ENCODE results near the gene KRTDAP.

Gene KRTDAP

GRCh38 chr19:35490364-35490763, at the start of gene KRTDAP:
KRTDAP (minus strand) TSS chr19:35490464; CDS start chr19:35490442, 22 bp downstream.
- H3K9ac ChIP-seq (ENCODE audit: low read length), result no peak within 1 kb of the TSS
- H3K36me3 ChIP-seq (ENCODE audit: control insufficient read depth, insufficient read depth, low read length, severe bottlenecking), result no peaks in the 10 kb centered on the region
- no peaks in the 10 kb centered on the region for H3K9me3 ChIP-seq (ENCODE audit: control insufficient read depth, low read length)
- H3K4me1 ChIP-seq (ENCODE audit: control insufficient read depth, insufficient read depth, low read length), result peaks cover 5% of the 10 kb centered on the region
- no peak for DNase-seq (ENCODE audit: low read depth)
- H3K4me3 ChIP-seq (ENCODE audit: low read length), result no peak within 1 kb of the TSS
- peaks cover 78% of the 10 kb centered on the region for H3K27me3 ChIP-seq (replicated peaks; ENCODE audit: control insufficient read depth, insufficient read depth, low read length)

GRCh38 chr19:35539850-35540249, 49.6 kb upstream of the KRTDAP start:
- H3K36me3 ChIP-seq (ENCODE audit: control insufficient read depth, insufficient read depth, low read length, severe bottlenecking), result peaks cover 7% of the 10 kb centered on the region
- peaks cover 9% of the 10 kb centered on the region for H3K4me1 ChIP-seq (ENCODE audit: control insufficient read depth, insufficient read depth, low read length)
- no peak overlapping the region for H3K9ac ChIP-seq (ENCODE audit: low read length)
- no peaks in the 10 kb centered on the region for H3K27me3 ChIP-seq (replicated peaks; ENCODE audit: control insufficient read depth, insufficient read depth, low read length)
- H3K4me3 ChIP-seq (ENCODE audit: low read length), result no peak overlapping the region
- DNase-seq (ENCODE audit: low read depth), result no peak
- no peaks in the 10 kb centered on the region for H3K9me3 ChIP-seq (ENCODE audit: control insufficient read depth, low read length)

- Histone ChIP-seq H3K4me1 (ENCODE audit: control insufficient read depth, insufficient read depth, low read length) (peaks cover 5% of the 10 kb centered on the region), H3K4me3 (ENCODE audit: low read length) (no peak overlapping the region), H3K9me3 (ENCODE audit: control insufficient read depth, low read length) (no peaks in the 10 kb centered on the region), H3K36me3 (ENCODE audit: control insufficient read depth, insufficient read depth, low read length, severe bottlenecking) (peaks cover 7% of the 10 kb centered on the region), H3K9ac (ENCODE audit: low read length) (no peak overlapping the region), H3K27me3 (replicated peaks; ENCODE audit: control insufficient read depth, insufficient read depth, low read length) (no peaks in the 10 kb centered on the region)
- DNase-seq (ENCODE audit: low read depth), result no peak
These were observed 49.0 kb upstream of the KRTDAP start for GRCh38 chr19:35539314-35539713.

GRCh38 chr19:35534803-35535480, 44.7 kb upstream of the KRTDAP start:
- Histone ChIP-seq H3K9me3 (ENCODE audit: control insufficient read depth, low read length) (no peaks in the 10 kb centered on the region), H3K4me1 (ENCODE audit: control insufficient read depth, insufficient read depth, low read length) (peaks cover 10% of the 10 kb centered on the region), H3K36me3 (ENCODE audit: control insufficient read depth, insufficient read depth, low read length, severe bottlenecking) (peaks cover 1% of the 10 kb centered on the region), H3K27me3 (replicated peaks; ENCODE audit: control insufficient read depth, insufficient read depth, low read length) (peaks cover 2% of the 10 kb centered on the region), H3K4me3 (ENCODE audit: low read length) (no peak overlapping the region), H3K9ac (ENCODE audit: low read length) (no peak overlapping the region)
- DNase-seq (ENCODE audit: low read depth), result no peak

GRCh38 chr19:35533822-35534392, 43.6 kb upstream of the KRTDAP start:
- H3K27me3 ChIP-seq (replicated peaks; ENCODE audit: control insufficient read depth, insufficient read depth, low read length), result peaks cover 2% of the 10 kb centered on the region
- no peak overlapping the region for H3K9ac ChIP-seq (ENCODE audit: low read length)
- H3K4me1 ChIP-seq (ENCODE audit: control insufficient read depth, insufficient read depth, low read length), result peaks cover 10% of the 10 kb centered on the region
- no peak for DNase-seq (ENCODE audit: low read depth)
- no peaks in the 10 kb centered on the region for H3K36me3 ChIP-seq (ENCODE audit: control insufficient read depth, insufficient read depth, low read length, severe bottlenecking)
- peak overlapping the region; percentile 52 for H3K4me3 ChIP-seq (ENCODE audit: low read length)
- no peaks in the 10 kb centered on the region for H3K9me3 ChIP-seq (ENCODE audit: control insufficient read depth, low read length)

- peaks cover 10% of the 10 kb centered on the region for H3K4me1 ChIP-seq (ENCODE audit: control insufficient read depth, insufficient read depth, low read length)
- H3K4me3 ChIP-seq (ENCODE audit: low read length), result peak within 1 kb of the TSS; percentile 52
These were observed 43.0 kb upstream of the KRTDAP start, which contains the start of gene GAPDHS for GRCh38 chr19:35533201-35533821. GAPDHS (plus strand) TSS chr19:35533456; CDS start chr19:35533528, 72 bp downstream.

GRCh38 chr19:35531291-35531690, 41.0 kb upstream of the KRTDAP start:
- Histone ChIP-seq H3K36me3 (ENCODE audit: control insufficient read depth, insufficient read depth, low read length, severe bottlenecking) (no peaks in the 10 kb centered on the region), H3K27me3 (replicated peaks; ENCODE audit: control insufficient read depth, insufficient read depth, low read length) (peaks cover 2% of the 10 kb centered on the region), H3K4me3 (ENCODE audit: low read length) (no peak overlapping the region), H3K4me1 (ENCODE audit: control insufficient read depth, insufficient read depth, low read length) (peaks cover 16% of the 10 kb centered on the region), H3K9ac (ENCODE audit: low read length) (no peak overlapping the region), H3K9me3 (ENCODE audit: control insufficient read depth, low read length) (no peaks in the 10 kb centered on the region)
- DNase-seq (ENCODE audit: low read depth), result no peak

More at GRCh38 chr19:35533201-35533821, 43.0 kb upstream of the KRTDAP start, which contains the start of gene GAPDHS:
- no peaks in the 10 kb centered on the region for H3K9me3 ChIP-seq (ENCODE audit: control insufficient read depth, low read length)
- H3K36me3 ChIP-seq (ENCODE audit: control insufficient read depth, insufficient read depth, low read length, severe bottlenecking), result no peaks in the 10 kb centered on the region
- no peak for DNase-seq (ENCODE audit: low read depth)
- no peak within 1 kb of the TSS for H3K9ac ChIP-seq (ENCODE audit: low read length)
- peaks cover 2% of the 10 kb centered on the region for H3K27me3 ChIP-seq (replicated peaks; ENCODE audit: control insufficient read depth, insufficient read depth, low read length)

- Histone ChIP-seq H3K36me3 (ENCODE audit: control insufficient read depth, insufficient read depth, low read length, severe bottlenecking) (no peaks in the 10 kb centered on the region), H3K9me3 (ENCODE audit: control insufficient read depth, low read length) (no peaks in the 10 kb centered on the region), H3K4me3 (ENCODE audit: low read length) (no peak overlapping the region), H3K4me1 (ENCODE audit: control insufficient read depth, insufficient read depth, low read length) (peaks cover 16% of the 10 kb centered on the region), H3K27me3 (replicated peaks; ENCODE audit: control insufficient read depth, insufficient read depth, low read length) (peaks cover 8% of the 10 kb centered on the region), H3K9ac (ENCODE audit: low read length) (no peak overlapping the region)
- DNase-seq (ENCODE audit: low read depth), result no peak
These were observed 39.3 kb upstream of the KRTDAP start for GRCh38 chr19:35529241-35530218.

- H3K9ac ChIP-seq (ENCODE audit: low read length), result no peak within 1 kb of the TSS
- H3K4me1 ChIP-seq (ENCODE audit: control insufficient read depth, insufficient read depth, low read length), result peaks cover 7% of the 10 kb centered on the region
- H3K4me3 ChIP-seq (ENCODE audit: low read length), result no peak within 1 kb of the TSS
- H3K9me3 ChIP-seq (ENCODE audit: control insufficient read depth, low read length), result no peaks in the 10 kb centered on the region
- peaks cover 10% of the 10 kb centered on the region for H3K27me3 ChIP-seq (replicated peaks; ENCODE audit: control insufficient read depth, insufficient read depth, low read length)
- DNase-seq (ENCODE audit: low read depth), result peak; percentile 57
- no peaks in the 10 kb centered on the region for H3K36me3 ChIP-seq (ENCODE audit: control insufficient read depth, insufficient read depth, low read length, severe bottlenecking)
These were observed 38.2 kb upstream of the KRTDAP start, which contains the start of gene SBSN for GRCh38 chr19:35528218-35529038. SBSN (minus strand) TSS chr19:35528311; CDS start chr19:35528281, 30 bp downstream.

- Histone ChIP-seq H3K4me3 (ENCODE audit: low read length) (no peak overlapping the region), H3K36me3 (ENCODE audit: control insufficient read depth, insufficient read depth, low read length, severe bottlenecking) (no peaks in the 10 kb centered on the region), H3K9me3 (ENCODE audit: control insufficient read depth, low read length) (no peaks in the 10 kb centered on the region), H3K9ac (ENCODE audit: low read length) (no peak overlapping the region), H3K4me1 (ENCODE audit: control insufficient read depth, insufficient read depth, low read length) (peaks cover 6% of the 10 kb centered on the region), H3K27me3 (replicated peaks; ENCODE audit: control insufficient read depth, insufficient read depth, low read length) (peaks cover 10% of the 10 kb centered on the region)
- no peak for DNase-seq (ENCODE audit: low read depth)
These were observed 35.6 kb upstream of the KRTDAP start for GRCh38 chr19:35525873-35526272.

Data from adipocyte (in vitro differentiated cells).